CD4-positive, alpha-beta T cell treated with Interleukin-17A for 4 hours (primary cell): ENCODE results near the gene SECISBP2.

Experiments
- DNase-seq: peaks from one replicate; pipeline ENCODE4 v3.0.0-alpha.2; 2020; ENCODE audit warnings: mixed read lengths

Gene SECISBP2

GRCh38 chr9:89383721-89384300, 65.5 kb downstream of the SECISBP2 start:
- DNase-seq: no peak

GRCh38 chr9:89384783-89385182, 66.5 kb downstream of the SECISBP2 start:
- DNase-seq: no peak

- DNase-seq: no peak
Measured at GRCh38 chr9:89386206-89386605, 67.9 kb downstream of the SECISBP2 start.

DNA sequence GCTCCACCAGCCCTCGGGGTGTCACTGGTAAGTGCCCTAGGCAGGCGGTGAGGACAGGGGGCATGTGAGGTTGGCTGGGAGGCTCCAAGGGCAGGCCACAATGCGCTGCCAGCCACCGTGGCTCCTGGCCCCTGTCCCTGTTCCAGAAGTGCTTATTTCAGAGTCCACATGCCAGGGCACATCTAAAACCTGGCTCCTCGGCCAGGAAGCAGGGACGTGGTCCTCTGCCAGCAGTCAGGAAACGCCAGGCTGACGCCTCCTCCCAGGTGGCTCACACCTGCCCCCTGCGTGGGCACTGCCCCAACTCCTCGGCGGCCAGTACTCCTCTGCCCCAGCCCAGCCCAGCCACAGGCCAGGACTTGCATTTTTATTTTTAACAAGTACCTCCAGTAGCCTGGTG, 68.5 kb downstream of the SECISBP2 start:
- no peak for DNase-seq

- no peak for DNase-seq
Measured at GRCh38 chr9:89387197-89387849, 69.0 kb downstream of the SECISBP2 start.

- DNase-seq: no peak
Measured at GRCh38 chr9:89388084-89388867, 70.0 kb downstream of the SECISBP2 start.

DNA sequence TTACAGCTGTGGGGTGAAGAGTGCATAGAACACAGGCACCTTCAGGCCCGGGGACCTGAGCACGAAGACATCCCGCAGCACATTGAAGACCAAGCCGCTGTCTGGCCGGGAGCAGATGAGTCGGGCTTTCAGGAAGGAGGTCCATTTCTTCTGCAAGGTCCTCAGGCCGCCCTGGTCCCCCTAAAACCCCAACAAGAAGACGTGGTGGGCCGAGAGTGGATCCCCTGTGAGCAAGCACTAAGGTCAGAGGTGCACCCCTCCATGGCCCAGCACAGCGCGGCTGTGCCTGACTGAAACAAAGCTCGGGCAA, 70.5 kb downstream of the SECISBP2 start:
- DNase-seq: no peak

DNA sequence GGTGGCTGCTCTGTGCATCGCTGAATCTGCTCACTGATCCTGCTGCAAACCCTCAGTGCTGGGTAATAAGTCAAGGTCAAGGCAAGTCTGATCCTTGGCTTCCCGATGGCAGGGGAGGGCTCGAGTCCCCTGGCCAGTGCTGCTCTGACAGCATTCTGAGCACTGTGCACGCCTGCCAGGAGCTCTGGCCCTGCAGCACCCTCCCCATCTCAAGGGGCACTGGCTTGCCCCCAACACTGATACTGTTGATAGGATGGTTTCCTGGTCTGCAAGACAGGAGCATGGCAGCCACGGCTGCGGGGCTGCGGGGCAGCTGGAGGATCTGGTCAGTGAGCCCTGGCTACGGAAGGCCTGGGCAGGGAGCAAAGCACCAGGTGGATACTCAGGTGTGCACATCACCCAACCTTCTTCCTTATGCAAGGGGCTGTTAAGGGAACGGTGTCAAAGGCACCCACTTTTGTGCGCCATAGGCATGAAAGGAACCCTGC, 71.8 kb downstream of the SECISBP2 start:
- no peak for DNase-seq

DNA sequence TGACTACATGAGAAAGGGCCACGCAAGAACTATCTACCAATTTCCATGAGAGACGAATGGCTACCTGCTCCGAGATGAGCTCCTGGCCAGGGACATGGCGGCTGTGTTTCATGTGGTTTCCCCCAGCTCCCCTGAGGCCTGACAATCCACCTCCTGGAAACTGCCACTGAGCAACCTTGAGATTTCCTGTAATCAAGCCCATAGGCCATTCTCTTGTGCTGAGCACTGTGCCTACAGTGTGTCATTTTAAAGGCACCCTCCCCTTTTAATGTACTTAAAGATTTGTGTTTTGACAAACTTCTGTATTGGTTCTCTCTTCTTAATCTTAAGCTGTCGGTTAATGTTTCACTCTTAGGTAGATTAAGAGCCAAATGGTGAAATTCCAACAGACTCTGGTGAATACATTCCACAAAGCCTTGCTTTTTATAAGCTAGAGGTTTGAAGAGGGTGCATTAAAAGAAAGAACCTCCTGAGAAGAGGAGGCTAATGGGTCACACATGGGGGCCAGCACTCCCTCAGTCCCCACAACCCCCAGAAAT, 72.3 kb downstream of the SECISBP2 start:
- DNase-seq: no peak

- DNase-seq: no peak
Measured at GRCh38 chr9:89391585-89391984, 73.3 kb downstream of the SECISBP2 start.

DNA sequence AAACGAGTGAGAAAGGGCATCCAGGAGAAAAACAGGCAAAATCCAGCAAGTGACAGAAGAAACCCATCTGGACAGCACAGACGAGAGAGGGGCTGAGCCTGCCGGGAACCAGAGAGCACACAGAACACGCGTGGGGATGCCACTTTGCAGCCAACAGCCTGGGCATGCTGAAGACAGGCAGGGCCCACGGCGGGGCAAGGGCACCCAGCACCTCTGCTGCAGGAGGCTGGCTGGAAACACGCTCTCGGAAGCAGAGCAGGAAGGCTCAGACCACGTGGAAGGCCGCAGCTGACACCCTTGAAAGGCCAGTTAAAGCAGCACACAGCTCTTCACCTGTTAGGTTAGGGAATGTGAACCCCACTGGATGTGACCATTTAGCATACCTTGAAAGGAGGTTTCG, 76.1 kb downstream of the SECISBP2 start:
- DNase-seq: no peak

GRCh38 chr9:89395931-89396710, 77.8 kb downstream of the SECISBP2 start:
- no peak for DNase-seq

DNA sequence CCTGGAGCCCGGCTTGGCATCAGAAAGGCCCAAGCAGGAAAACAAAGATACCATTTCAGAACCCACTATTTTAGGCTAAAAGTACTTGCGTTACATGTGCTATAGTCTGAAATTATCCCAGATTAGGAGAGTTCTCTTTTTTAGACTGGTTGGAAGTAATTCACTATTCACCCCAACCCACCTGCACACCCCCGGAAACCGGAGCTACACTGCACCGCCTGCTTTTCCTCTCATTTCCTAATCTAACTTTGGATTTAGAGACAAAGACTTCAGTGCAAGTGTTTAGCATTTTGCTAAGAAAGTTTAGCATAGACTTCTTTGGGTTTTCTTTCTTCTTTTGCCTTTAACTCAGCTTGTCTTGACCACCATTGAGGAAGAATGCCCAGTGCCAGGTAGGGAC, 79.2 kb downstream of the SECISBP2 start:
- no peak for DNase-seq

- no peak for DNase-seq
Measured at GRCh38 chr9:89398621-89399020, 80.3 kb downstream of the SECISBP2 start.

GRCh38 chr9:89400403-89401116, 82.3 kb downstream of the SECISBP2 start:
- no peak for DNase-seq

GRCh38 chr9:89402695-89403427, 84.6 kb downstream of the SECISBP2 start:
- DNase-seq: no peak

- no peak for DNase-seq
Measured at GRCh38 chr9:89404074-89404473, 85.8 kb downstream of the SECISBP2 start.

GRCh38 chr9:89405826-89406225, 87.5 kb downstream of the SECISBP2 start:
- DNase-seq: no peak

DNA sequence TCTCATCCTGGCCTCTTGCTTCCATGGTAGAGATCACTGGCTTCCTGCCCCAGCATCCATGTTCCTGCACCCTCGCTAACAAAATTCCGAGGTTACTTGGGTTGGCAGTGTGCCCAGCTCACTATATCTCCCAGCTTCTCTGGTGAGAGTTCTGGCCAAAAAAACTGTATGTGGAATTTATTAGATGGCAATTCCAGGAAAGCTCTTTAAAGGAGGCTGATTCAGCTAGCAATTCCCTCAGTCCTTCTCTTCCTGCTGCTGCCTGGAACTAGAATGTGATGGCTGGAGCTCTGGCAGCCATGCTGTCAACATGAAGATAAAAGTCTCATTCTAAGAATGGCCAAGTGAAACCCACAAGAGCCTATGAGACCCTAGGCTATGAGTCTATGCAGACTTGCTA, 88.8 kb downstream of the SECISBP2 start:
- no peak for DNase-seq

DNA sequence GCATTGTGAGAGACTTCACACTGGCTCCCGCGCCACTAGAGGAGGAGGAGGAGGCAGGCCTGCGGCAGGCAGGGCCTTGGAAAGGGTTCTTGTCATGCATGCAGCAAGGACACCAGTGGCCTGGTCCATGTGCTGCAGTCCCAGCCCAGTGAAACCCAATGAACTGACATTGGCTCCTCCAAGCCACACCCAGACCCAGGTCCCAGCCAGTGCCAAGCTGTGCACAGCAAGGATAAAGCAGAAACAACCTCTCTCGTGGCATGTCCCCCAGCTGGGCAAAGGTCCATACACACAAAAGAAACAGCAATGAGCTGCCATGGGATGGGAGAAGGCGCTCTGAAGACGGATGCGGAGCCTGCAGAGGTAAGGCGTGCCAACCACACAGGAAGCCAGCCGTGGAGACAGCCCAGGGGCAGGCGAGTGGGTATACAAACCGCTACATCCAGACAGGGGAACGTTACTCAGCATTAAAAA, 90.4 kb downstream of the SECISBP2 start:
- DNase-seq: peak; percentile 86
